ENCODE results near the gene KRTAP29-1.

- TF ChIP-seq CTCF (IDR thresholded peaks at IDR 0.05) (no peak), POLR2AphosphoS5 (IDR thresholded peaks at IDR 0.05; ENCODE audit: low read depth, low read length) (no peak), SIN3A (IDR thresholded peaks at IDR 0.05; ENCODE audit: borderline replicate concordance, insufficient read depth, low read depth, low read length) (no peak), REST (IDR thresholded peaks at IDR 0.05; ENCODE audit: insufficient read depth in 1 of 2, low read depth in 2 of 2, low read length in 1 of 2) (no peak)
These were observed 5.8 kb downstream of the KRTAP29-1 start for GRCh38 chr17:41296846-41297245.

Measured in Panc1 (cell line).